NCI-H2196 (cell line): ENCODE data around the gene HMCN1.

ENCODE experiments used
- DNase-seq: peaks from one replicate; lab custom pipeline; 2025; ENCODE audit not compliant: unreplicated experiment; lab: John Stamatoyannopoulos, UW

The HMCN1 gene

GRCh38 chr1:186002406-186002805, 268.2 kb downstream of the HMCN1 start:
- no peak for DNase-seq

- no peak for DNase-seq
These were observed 275.0 kb downstream of the HMCN1 start for GRCh38 chr1:186009039-186009737.

GRCh38 chr1:186014370-186015037, 280.3 kb downstream of the HMCN1 start:
- DNase-seq: no peak

- DNase-seq: no peak
These were observed 282.7 kb downstream of the HMCN1 start for GRCh38 chr1:186016856-186017255.

- DNase-seq: no peak
These were observed 288.0 kb downstream of the HMCN1 start for GRCh38 chr1:186022184-186022583.

GRCh38 chr1:186026946-186027345, 292.8 kb downstream of the HMCN1 start:
- no peak for DNase-seq

- DNase-seq: no peak
These were observed 293.4 kb downstream of the HMCN1 start for GRCh38 chr1:186027621-186028020.

- no peak for DNase-seq
These were observed 296.3 kb downstream of the HMCN1 start for GRCh38 chr1:186030453-186030852.

GRCh38 chr1:186033847-186034271, 299.7 kb downstream of the HMCN1 start:
- no peak for DNase-seq

GRCh38 chr1:186042230-186042629, 308.0 kb downstream of the HMCN1 start:
- DNase-seq: no peak

- no peak for DNase-seq
These were observed 309.1 kb downstream of the HMCN1 start for GRCh38 chr1:186043296-186043695.

- no peak for DNase-seq
These were observed 310.0 kb downstream of the HMCN1 start for GRCh38 chr1:186044079-186044685.

- no peak for DNase-seq
These were observed 312.4 kb downstream of the HMCN1 start for GRCh38 chr1:186046437-186047211.

- no peak for DNase-seq
These were observed 316.2 kb downstream of the HMCN1 start for GRCh38 chr1:186050360-186050759.

- DNase-seq: no peak
These were observed 319.8 kb downstream of the HMCN1 start for GRCh38 chr1:186054003-186054402.

- DNase-seq: no peak
These were observed 320.7 kb downstream of the HMCN1 start for GRCh38 chr1:186054932-186055331.

GRCh38 chr1:186055846-186056245, 321.7 kb downstream of the HMCN1 start:
- no peak for DNase-seq

- no peak for DNase-seq
These were observed 322.9 kb downstream of the HMCN1 start for GRCh38 chr1:186057086-186057485.

GRCh38 chr1:186059311-186059710, 325.1 kb downstream of the HMCN1 start:
- peak; percentile 10 for DNase-seq

- no peak for DNase-seq
These were observed 325.6 kb downstream of the HMCN1 start for GRCh38 chr1:186059752-186060151.

- DNase-seq: no peak
These were observed 326.0 kb downstream of the HMCN1 start for GRCh38 chr1:186060226-186060625.
